A673 (cell line): ENCODE results near the gene DEUP1.

ENCODE experiments used
- EZH2 ChIP-seq: fragments of 200-600 bp; sonication (generic); IDR thresholded peaks from 2 replicates; pipeline ENCODE4 v1.6.1; 2017; ENCODE audit warnings: borderline replicate concordance, low read depth, mild to moderate bottlenecking, mixed read lengths, antibody characterized with exemption, low read length; ENCODE audit not compliant: poor library complexity, severe bottlenecking
- TF ChIP-seq, protein P1 (sequence below): fragments of 300-800, 200-600 bp; sonication (generic); conservative IDR thresholded peaks from 2 replicates; pipeline ENCODE4 v1.5.1; 2017; ENCODE audit warnings: low read depth, mild to moderate bottlenecking, antibody characterized with exemption, low read length, moderate library complexity, mixed read lengths

DNA sequence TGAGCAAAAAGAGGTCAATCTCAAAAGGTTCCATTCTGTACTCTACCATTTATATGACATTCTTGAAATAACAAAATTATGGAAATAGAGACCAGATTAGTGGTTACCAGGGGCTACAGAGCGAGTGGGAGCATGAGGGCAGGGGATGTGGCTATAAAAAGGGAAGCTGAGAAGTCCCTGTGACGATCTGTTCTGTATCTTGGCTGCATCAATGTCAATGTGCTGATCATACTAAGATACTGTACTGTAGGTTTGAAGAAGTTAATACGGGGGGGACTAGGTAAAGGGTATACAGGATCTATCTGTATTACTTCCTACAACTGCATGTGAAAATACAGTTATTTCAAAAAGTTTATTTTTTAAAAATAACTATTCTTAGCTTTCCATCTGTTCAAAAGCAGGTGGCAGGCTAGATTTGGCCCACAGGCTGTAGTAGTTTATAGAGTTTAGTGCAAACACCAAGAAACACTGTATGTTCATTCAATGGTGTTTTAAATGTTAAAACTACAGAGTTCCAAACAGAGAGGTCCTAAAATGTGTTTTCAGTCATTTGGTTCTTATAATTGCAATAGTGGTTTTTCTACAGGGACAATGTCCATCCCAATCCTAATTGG is 134.5 kb downstream of the DEUP1 start:
- TF ChIP-seq, protein P1, sequence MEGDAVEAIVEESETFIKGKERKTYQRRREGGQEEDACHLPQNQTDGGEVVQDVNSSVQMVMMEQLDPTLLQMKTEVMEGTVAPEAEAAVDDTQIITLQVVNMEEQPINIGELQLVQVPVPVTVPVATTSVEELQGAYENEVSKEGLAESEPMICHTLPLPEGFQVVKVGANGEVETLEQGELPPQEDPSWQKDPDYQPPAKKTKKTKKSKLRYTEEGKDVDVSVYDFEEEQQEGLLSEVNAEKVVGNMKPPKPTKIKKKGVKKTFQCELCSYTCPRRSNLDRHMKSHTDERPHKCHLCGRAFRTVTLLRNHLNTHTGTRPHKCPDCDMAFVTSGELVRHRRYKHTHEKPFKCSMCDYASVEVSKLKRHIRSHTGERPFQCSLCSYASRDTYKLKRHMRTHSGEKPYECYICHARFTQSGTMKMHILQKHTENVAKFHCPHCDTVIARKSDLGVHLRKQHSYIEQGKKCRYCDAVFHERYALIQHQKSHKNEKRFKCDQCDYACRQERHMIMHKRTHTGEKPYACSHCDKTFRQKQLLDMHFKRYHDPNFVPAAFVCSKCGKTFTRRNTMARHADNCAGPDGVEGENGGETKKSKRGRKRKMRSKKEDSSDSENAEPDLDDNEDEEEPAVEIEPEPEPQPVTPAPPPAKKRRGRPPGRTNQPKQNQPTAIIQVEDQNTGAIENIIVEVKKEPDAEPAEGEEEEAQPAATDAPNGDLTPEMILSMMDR, result no peak
- TF ChIP-seq EZH2, result no peak
